ENCODE results near the gene TBX4.
"Not testable (repeated sequence)": the region's sequence is repeated elsewhere in the genome, so short reads cannot be mapped to it uniquely, and the experiment has no call there.

The TBX4 gene

GRCh38 chr17:61436995-61437704 is 15.1 kb upstream of the TBX4 start:
- H3K14ac ChIP-seq (ENCODE audit: low read length) = no peak overlapping the region
- H3K4ac ChIP-seq (ENCODE audit: low read length) = no peak overlapping the region
- H3K23ac ChIP-seq (ENCODE audit: low read depth, low read length, poor library complexity) = no peak overlapping the region
- no peak overlapping the region for H3K18ac ChIP-seq (ENCODE audit: low read length)
- H3K4me2 ChIP-seq (ENCODE audit: insufficient read depth, low read length, poor library complexity, severe bottlenecking) = no peak overlapping the region
- H3K27me3 ChIP-seq (ENCODE audit: control insufficient read depth in 3 of 3, insufficient read depth in 3 of 3, low read depth in 1 of 3, low read length in 3 of 3) = peaks cover 0 to 10% (median 0%) of the 10 kb centered on the region in 3 experiments
- no peak overlapping the region for H3K9ac ChIP-seq (ENCODE audit: low read depth, low read length, poor library complexity)
- no peak overlapping the region for H2BK120ac ChIP-seq (ENCODE audit: low read depth, low read length)
- H3K79me1 ChIP-seq (ENCODE audit: low read depth, low read length) = no peaks in the 10 kb centered on the region
- H2AK5ac ChIP-seq (ENCODE audit: low read depth, low read length) = no peak overlapping the region
- no peak overlapping the region for H4K8ac ChIP-seq (ENCODE audit: low read depth, low read length)
- no peaks in the 10 kb centered on the region for H3K4me1 ChIP-seq (ENCODE audit: control insufficient read depth in 2 of 2, insufficient read depth in 1 of 2, low read depth in 1 of 2, low read length in 2 of 2)
- no peak overlapping the region for H4K91ac ChIP-seq (ENCODE audit: low read depth, low read length, poor library complexity)
- no peak for DNase-seq (ENCODE audit: low spot score)
- no peak overlapping the region for H3K4me3 ChIP-seq (ENCODE audit: low read length in 2 of 2)
- H2BK12ac ChIP-seq (ENCODE audit: low read length) = no peak overlapping the region
- peaks cover 0 to 5% of the 10 kb centered on the region in 2 donors for H3K9me3 ChIP-seq (replicated peaks in 1 of 2; ENCODE audit: control insufficient read depth in 2 of 2, insufficient read depth in 1 of 2, low read depth in 1 of 2, low read length in 2 of 2)
- no peak overlapping the region for H2AFZ ChIP-seq (ENCODE audit: low read length)
- no peak overlapping the region for H2BK5ac ChIP-seq (ENCODE audit: low read length)
- H3K27ac ChIP-seq (replicated peaks; ENCODE audit: low read length) = no peak overlapping the region
- H2BK15ac ChIP-seq (ENCODE audit: low read length) = no peak overlapping the region
- no peaks in the 10 kb centered on the region for H3K36me3 ChIP-seq (replicated peaks in 1 of 2; ENCODE audit: control insufficient read depth in 2 of 2, insufficient read depth in 2 of 2, low read length in 2 of 2)

- no peak overlapping the region for H3K14ac ChIP-seq (ENCODE audit: low read length)
- peaks cover 0 to 5% of the 10 kb centered on the region in 2 donors for H3K9me3 ChIP-seq (replicated peaks in 1 of 2; ENCODE audit: control insufficient read depth in 2 of 2, insufficient read depth in 1 of 2, low read depth in 1 of 2, low read length in 2 of 2)
- peaks cover 0 to 33% (median 0%) of the 10 kb centered on the region in 3 experiments for H3K27me3 ChIP-seq (ENCODE audit: control insufficient read depth in 3 of 3, insufficient read depth in 3 of 3, low read depth in 1 of 3, low read length in 3 of 3)
- H2BK12ac ChIP-seq (ENCODE audit: low read length) = no peak overlapping the region
- no peak overlapping the region for H3K9ac ChIP-seq (ENCODE audit: low read depth, low read length, poor library complexity)
- no peak for DNase-seq (ENCODE audit: low spot score)
- no peak overlapping the region for H2BK5ac ChIP-seq (ENCODE audit: low read length)
- no peak overlapping the region for H3K4ac ChIP-seq (ENCODE audit: low read length)
- no peaks in the 10 kb centered on the region for H3K36me3 ChIP-seq (replicated peaks in 1 of 2; ENCODE audit: control insufficient read depth in 2 of 2, insufficient read depth in 2 of 2, low read length in 2 of 2)
- no peaks in the 10 kb centered on the region for H3K4me1 ChIP-seq (ENCODE audit: control insufficient read depth in 2 of 2, insufficient read depth in 1 of 2, low read depth in 1 of 2, low read length in 2 of 2)
- H4K91ac ChIP-seq (ENCODE audit: low read depth, low read length, poor library complexity) = no peak overlapping the region
- H3K23ac ChIP-seq (ENCODE audit: low read depth, low read length, poor library complexity) = no peak overlapping the region
- no peak overlapping the region for H2BK120ac ChIP-seq (ENCODE audit: low read depth, low read length)
- H3K18ac ChIP-seq (ENCODE audit: low read length) = no peak overlapping the region
- H3K4me2 ChIP-seq (ENCODE audit: insufficient read depth, low read length, poor library complexity, severe bottlenecking) = no peak overlapping the region
- H2AK5ac ChIP-seq (ENCODE audit: low read depth, low read length) = no peak overlapping the region
- no peaks in the 10 kb centered on the region for H3K79me1 ChIP-seq (ENCODE audit: low read depth, low read length)
- H3K4me3 ChIP-seq (ENCODE audit: low read length in 2 of 2) = no peak overlapping the region
- no peak overlapping the region for H3K27ac ChIP-seq (replicated peaks; ENCODE audit: low read length)
- H2AFZ ChIP-seq (ENCODE audit: low read length) = no peak overlapping the region
- no peak overlapping the region for H4K8ac ChIP-seq (ENCODE audit: low read depth, low read length)
- H2BK15ac ChIP-seq (ENCODE audit: low read length) = no peak overlapping the region
These were observed 11.5 kb upstream of the TBX4 start for GRCh38 chr17:61440697-61441096.

- H4K91ac ChIP-seq (ENCODE audit: low read depth, low read length, poor library complexity); H3K9me3 ChIP-seq (replicated peaks in 1 of 2; ENCODE audit: control insufficient read depth in 2 of 2, insufficient read depth in 1 of 2, low read depth in 1 of 2, low read length in 2 of 2); H2BK5ac ChIP-seq (ENCODE audit: low read length); H3K4me2 ChIP-seq (ENCODE audit: insufficient read depth, low read length, poor library complexity, severe bottlenecking); H3K4me3 ChIP-seq (ENCODE audit: low read length in 2 of 2); H3K23ac ChIP-seq (ENCODE audit: low read depth, low read length, poor library complexity); H3K9ac ChIP-seq (ENCODE audit: low read depth, low read length, poor library complexity); H3K27ac ChIP-seq (replicated peaks; ENCODE audit: low read length); H2BK15ac ChIP-seq (ENCODE audit: low read length); H4K8ac ChIP-seq (ENCODE audit: low read depth, low read length); H2BK120ac ChIP-seq (ENCODE audit: low read depth, low read length); H3K18ac ChIP-seq (ENCODE audit: low read length); H3K4ac ChIP-seq (ENCODE audit: low read length); H3K14ac ChIP-seq (ENCODE audit: low read length); H2AK5ac ChIP-seq (ENCODE audit: low read depth, low read length); H2AFZ ChIP-seq (ENCODE audit: low read length); H3K36me3 ChIP-seq (replicated peaks in 1 of 2; ENCODE audit: control insufficient read depth in 2 of 2, insufficient read depth in 2 of 2, low read length in 2 of 2); H2BK12ac ChIP-seq (ENCODE audit: low read length); H3K79me1 ChIP-seq (ENCODE audit: low read depth, low read length); DNase-seq (ENCODE audit: low spot score); H3K4me1 ChIP-seq (ENCODE audit: control insufficient read depth in 2 of 2, insufficient read depth in 1 of 2, low read depth in 1 of 2, low read length in 2 of 2): not testable (repeated sequence)
- peaks cover 0 to 40% (median 0%) of the 10 kb centered on the region in 3 experiments for H3K27me3 ChIP-seq (ENCODE audit: control insufficient read depth in 3 of 3, insufficient read depth in 3 of 3, low read depth in 1 of 3, low read length in 3 of 3)
- no CpG with 5 or more reads among the region's 6 CpGs for WGBS, 2 donors (ENCODE audit: extremely low coverage in 2 of 2, insufficient read length in 2 of 2, insufficient replicate concordance in 1 of 2)
These were observed 10.7 kb upstream of the TBX4 start for GRCh38 chr17:61441507-61441906.

- H4K8ac ChIP-seq (ENCODE audit: low read depth, low read length) = no peak overlapping the region
- H3K4ac ChIP-seq (ENCODE audit: low read length) = no peak overlapping the region
- no peak overlapping the region for H3K14ac ChIP-seq (ENCODE audit: low read length)
- H3K23ac ChIP-seq (ENCODE audit: low read depth, low read length, poor library complexity) = no peak overlapping the region
- no peak for DNase-seq (ENCODE audit: low spot score)
- WGBS, 2 donors (ENCODE audit: extremely low coverage in 2 of 2, insufficient read length in 2 of 2, insufficient replicate concordance in 1 of 2) = no CpG with 5 or more reads among the region's 4 CpGs
- H3K18ac ChIP-seq (ENCODE audit: low read length) = no peak overlapping the region
- no peak overlapping the region for H3K4me3 ChIP-seq (ENCODE audit: low read length in 2 of 2)
- peaks cover 0 to under 1% of the 10 kb centered on the region in 2 donors for H3K4me1 ChIP-seq (ENCODE audit: control insufficient read depth in 2 of 2, insufficient read depth in 1 of 2, low read depth in 1 of 2, low read length in 2 of 2)
- peaks cover 0 to 5% of the 10 kb centered on the region in 2 donors for H3K9me3 ChIP-seq (replicated peaks in 1 of 2; ENCODE audit: control insufficient read depth in 2 of 2, insufficient read depth in 1 of 2, low read depth in 1 of 2, low read length in 2 of 2)
- no peaks in the 10 kb centered on the region for H3K79me1 ChIP-seq (ENCODE audit: low read depth, low read length)
- no peak overlapping the region for H2AK5ac ChIP-seq (ENCODE audit: low read depth, low read length)
- no peak overlapping the region for H2AFZ ChIP-seq (ENCODE audit: low read length)
- no peak overlapping the region for H3K9ac ChIP-seq (ENCODE audit: low read depth, low read length, poor library complexity)
- H2BK120ac ChIP-seq (ENCODE audit: low read depth, low read length) = no peak overlapping the region
- no peak overlapping the region for H4K91ac ChIP-seq (ENCODE audit: low read depth, low read length, poor library complexity)
- no peak overlapping the region for H3K27ac ChIP-seq (replicated peaks; ENCODE audit: low read length)
- H2BK5ac ChIP-seq (ENCODE audit: low read length) = no peak overlapping the region
- no peak overlapping the region for H2BK15ac ChIP-seq (ENCODE audit: low read length)
- H2BK12ac ChIP-seq (ENCODE audit: low read length) = no peak overlapping the region
- H3K4me2 ChIP-seq (ENCODE audit: insufficient read depth, low read length, poor library complexity, severe bottlenecking) = no peak overlapping the region
- no peaks in the 10 kb centered on the region for H3K36me3 ChIP-seq (replicated peaks in 1 of 2; ENCODE audit: control insufficient read depth in 2 of 2, insufficient read depth in 2 of 2, low read length in 2 of 2)
- peaks cover 0 to 48% (median 0%) of the 10 kb centered on the region in 3 experiments for H3K27me3 ChIP-seq (ENCODE audit: control insufficient read depth in 3 of 3, insufficient read depth in 3 of 3, low read depth in 1 of 3, low read length in 3 of 3)
These were observed 10.0 kb upstream of the TBX4 start for GRCh38 chr17:61442136-61442775.
